Stimulated activated CD8-positive, alpha-beta memory T cell treated with anti-CD3 and anti-CD28 coated beads, Interleukin-12 subunit alpha, Interleukin-12 subunit beta, amount 100 ng/mL, for 4 hours (primary cell): Measurements from ENCODE around the gene PPIA.
"Not testable (repeated sequence)": the region's sequence is repeated elsewhere in the genome, so short reads cannot be mapped to it uniquely, and the experiment has no call there.

Experiments used
- DNase-seq: peaks from one replicate; pipeline ENCODE4 v3.0.0-alpha.2; 2020; ENCODE audit warnings: low read depth

The PPIA gene

DNA sequence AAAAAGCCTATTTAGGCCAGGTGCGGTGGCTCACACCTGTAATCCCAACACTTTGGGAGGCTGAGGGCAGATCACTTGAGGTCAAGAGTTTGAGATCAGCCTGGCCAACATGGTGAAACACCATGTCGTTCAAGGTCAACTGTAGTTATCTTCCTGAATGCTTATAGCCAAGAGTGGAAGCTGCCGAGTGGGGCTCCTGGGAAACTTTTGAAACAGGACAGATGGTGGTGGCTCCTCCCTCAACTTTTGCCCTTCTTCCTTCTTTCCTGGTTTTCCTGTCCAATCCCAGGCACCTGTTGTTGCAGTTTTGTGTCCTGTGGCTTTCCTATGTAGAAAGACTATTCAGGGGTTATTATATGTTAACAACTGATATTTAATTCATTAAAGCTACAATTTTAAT, 8.7 kb upstream of the PPIA start:
- DNase-seq = no peak

GRCh38 chr7:44789990-44790389, 6.5 kb upstream of the PPIA start:
- no peak for DNase-seq

DNA sequence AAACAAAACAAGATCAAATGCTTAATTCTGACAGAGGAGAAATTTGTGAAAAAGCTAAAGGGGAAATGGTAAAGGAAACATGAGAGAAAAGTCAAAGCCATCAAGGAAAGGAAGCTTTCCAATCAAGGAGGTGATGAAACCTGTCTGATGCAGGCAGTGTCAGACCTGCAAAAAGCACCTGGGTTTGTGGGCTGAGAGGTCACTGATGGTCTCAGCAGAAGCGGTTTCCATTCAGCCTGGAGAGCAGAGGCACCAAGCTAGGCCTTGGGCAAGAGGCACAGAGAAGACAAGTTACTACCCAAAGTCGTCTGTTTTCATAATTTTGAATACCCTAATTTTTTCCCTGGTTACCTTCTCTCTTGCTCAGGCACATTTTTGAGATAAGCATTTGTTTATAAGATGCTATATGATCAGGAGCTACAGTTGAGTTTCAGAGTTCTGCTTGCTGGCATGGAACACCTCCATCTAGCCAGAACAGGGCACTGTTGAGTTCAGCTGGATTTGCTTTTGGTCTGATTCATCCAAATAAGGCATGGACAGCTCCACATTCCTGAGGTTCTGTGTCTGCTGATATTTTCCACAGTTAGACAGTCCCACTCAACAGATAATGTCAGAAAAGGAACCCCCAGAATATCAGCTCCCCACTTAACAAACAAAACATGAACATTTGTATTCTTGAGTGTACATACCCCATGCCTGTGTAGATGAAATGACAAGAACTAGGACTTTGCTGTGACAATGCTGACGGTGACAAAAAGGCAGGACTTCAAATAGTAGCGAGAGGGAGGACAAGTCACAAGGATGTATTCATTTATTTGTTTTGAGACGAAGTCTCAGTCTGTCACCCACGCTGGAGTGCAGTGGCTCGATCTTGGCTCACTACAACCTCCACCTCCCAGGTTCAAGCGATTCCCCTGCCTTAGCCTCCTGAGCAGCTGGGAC, 4.9 kb upstream of the PPIA start:
- no peak for DNase-seq

- no peak for DNase-seq
Measured at GRCh38 chr7:44793919-44794318, 2.6 kb upstream of the PPIA start.

GRCh38 chr7:44794331-44794730, 2.1 kb upstream of the PPIA start:
- no peak for DNase-seq

- no peak for DNase-seq
Measured at GRCh38 chr7:44796034-44796503, 412 bp upstream of the PPIA start.

GRCh38 chr7:44797329-44798258, 1.1 kb downstream of the PPIA start:
- DNase-seq = peak; percentile 69

DNA sequence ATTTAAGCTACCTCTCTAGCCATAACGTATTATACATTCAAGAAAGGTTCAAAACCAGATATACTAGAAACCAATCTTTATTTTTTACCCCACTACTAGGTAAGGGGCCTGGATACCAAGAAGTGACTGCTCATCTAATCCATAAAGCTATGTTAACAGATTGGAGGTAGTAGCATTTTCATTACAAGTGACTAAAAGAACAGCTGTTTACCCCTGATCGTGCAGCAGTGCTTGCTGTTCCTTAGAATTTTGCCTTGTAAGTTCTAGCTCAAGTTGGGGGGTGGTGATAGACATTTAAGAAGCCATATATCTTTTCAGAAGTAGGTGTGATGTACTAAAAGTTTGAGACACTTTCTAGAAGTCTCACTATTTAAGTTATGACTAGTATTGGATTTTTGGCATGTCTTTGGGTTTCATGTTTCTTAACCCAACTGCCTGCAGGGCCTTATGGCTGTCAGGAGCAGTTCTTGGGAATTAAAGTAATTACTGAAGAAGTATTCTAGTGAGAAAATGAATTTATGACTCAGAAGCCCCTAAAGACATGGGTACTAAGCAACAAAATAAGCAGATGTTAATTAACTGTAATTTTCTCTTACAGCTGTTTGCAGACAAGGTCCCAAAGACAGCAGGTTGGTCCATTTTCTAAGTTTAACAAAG, 2.3 kb downstream of the PPIA start:
- no peak for DNase-seq

GRCh38 chr7:44799939-44800338, 3.5 kb downstream of the PPIA start:
- DNase-seq = no peak

- DNase-seq = no peak
Measured at GRCh38 chr7:44801890-44802289, 5.4 kb downstream of the PPIA start.

DNA sequence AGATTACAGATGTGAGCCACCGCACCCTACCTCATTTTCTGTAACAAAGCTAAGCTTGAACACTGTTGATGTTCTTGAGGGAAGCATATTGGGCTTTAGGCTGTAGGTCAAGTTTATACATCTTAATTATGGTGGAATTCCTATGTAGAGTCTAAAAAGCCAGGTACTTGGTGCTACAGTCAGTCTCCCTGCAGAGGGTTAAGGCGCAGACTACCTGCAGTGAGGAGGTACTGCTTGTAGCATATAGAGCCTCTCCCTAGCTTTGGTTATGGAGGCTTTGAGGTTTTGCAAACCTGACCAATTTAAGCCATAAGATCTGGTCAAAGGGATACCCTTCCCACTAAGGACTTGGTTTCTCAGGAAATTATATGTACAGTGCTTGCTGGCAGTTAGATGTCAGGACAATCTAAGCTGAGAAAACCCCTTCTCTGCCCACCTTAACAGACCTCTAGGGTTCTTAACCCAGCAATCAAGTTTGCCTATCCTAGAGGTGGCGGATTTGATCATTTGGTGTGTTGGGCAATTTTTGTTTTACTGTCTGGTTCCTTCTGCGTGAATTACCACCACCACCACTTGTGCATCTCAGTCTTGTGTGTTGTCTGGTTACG, 6.0 kb downstream of the PPIA start:
- DNase-seq = no peak

GRCh38 chr7:44803828-44804519, 7.5 kb downstream of the PPIA start:
- not testable (repeated sequence) for DNase-seq

GRCh38 chr7:44805950-44806349, 9.5 kb downstream of the PPIA start:
- DNase-seq = no peak

DNA sequence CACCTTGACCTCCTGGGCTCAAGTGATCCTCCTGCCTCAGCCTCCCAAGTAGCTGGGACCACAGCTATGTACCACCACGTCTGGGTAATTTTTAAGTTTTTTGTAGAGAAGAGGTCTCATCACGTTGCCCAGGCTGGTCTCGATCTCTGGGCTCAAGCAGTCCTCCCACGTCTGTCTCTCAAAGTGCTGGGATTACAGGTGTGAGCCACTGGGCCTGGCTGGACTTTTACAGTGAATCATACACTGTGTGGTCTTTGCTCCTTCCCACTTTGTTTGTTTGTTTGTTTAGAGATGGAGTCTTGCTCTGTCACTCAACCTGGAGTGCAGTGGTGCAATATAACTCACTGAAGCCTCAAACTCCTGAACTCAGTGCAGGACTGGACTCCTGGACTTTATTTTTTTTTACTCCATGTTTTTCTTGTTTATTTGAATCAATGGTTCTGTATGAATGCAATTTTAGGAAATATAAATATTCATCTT, 12.5 kb downstream of the PPIA start:
- no peak for DNase-seq

DNA sequence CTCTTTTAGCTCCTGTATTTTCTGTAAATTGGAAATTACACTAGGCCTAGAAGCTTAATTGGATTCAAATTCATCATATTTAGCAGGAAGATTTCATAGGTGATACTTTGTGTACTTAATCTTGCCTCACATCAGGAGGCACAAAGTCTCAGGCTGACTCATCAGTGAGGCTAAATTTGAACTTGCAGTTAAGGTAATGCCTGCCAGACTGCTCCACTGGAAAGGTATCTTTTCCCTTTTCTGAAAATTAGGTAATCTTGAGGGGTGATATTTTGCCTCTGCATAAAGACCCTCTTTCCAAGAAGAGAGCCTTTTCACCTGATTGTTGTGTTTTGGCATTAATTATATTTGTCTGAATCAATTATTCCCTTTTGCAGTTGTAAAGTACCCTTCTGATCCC, 14.6 kb downstream of the PPIA start:
- DNase-seq = no peak

GRCh38 chr7:44811571-44811970, 15.1 kb downstream of the PPIA start:
- DNase-seq = no peak

- DNase-seq = no peak
Measured at GRCh38 chr7:44814919-44815318, 18.4 kb downstream of the PPIA start.

DNA sequence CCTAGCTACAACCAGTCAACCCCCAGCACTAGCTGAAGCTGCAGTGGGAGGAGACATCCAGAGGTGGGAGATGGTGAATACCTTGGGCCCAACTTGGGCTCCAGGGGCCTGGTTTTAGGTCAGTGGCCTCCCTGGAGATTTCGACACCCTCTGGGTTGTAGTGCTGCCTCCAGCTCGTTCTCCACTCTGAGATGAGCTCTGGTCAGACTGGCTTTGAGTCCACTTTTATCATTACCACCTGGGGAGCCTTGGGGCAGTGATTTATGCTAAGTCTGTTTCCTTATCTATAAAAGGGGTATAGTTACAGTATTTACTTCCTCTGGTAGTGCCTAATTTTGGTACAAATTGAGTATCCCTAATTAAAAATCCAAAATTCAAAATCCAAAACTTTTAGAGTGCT, 22.8 kb downstream of the PPIA start:
- no peak for DNase-seq

DNA sequence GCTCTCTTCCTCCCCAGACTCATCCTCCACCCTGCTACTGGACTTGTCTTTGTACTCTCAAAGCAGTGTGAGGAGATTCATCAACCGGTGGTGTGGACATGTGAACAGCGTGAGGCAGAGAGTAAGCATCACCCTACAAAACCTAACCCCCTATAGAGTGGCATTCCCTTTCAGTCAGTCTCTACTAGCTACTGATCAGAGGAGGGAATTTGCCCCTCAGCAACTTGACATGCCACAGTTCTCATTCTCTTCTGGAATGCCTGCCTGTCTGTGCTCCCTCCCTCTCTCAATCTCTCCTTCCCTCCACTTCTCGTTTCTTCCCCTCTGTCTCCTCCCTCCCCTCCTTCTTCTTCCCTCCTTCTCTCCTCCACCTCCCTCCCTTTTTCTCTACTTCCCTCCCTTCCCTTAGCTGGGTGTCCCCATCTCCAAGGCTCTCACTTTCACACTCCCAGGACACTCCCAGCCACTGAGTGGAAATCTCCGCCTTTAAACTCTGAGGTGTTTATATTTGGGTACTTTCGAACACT, 26.8 kb downstream of the PPIA start:
- no peak for DNase-seq

GRCh38 chr7:44824894-44825526, 28.5 kb downstream of the PPIA start:
- DNase-seq = no peak
